HCT116 (cell line): Measurements from ENCODE around the gene RXFP3. TPM values are rescaled to one million over a fixed set of nuclear protein-coding genes. Genes with fewer than 3 reads are reported as not detected.

Source experiments
- ATAC-seq: fragments of 200-7000 bp; cut with Tn5 transposase; 2 replicates; pipeline ENCODE4 v1.9.1; 2020; ENCODE audit warnings: mild to moderate bottlenecking, moderate library complexity
- BruUV-seq: library from RNA; stranded (reverse); fragments of 400-500 nt; replicated peaks from 2 replicates; lab custom pipeline; 2021; lab: Mats Ljungman, UMichigan
- CTCF ChIA-PET: fragments of 300-600 bp; sonication (Branson Sonifier 250); formaldehyde crosslinking; loops from one replicate; lab custom pipeline; 2021; ENCODE audit warnings: antibody characterized with exemption; lab: Charles Lee
- POLR2A ChIA-PET: fragments of 300-600, 350-600 bp; sonication (Branson Sonifier 250); formaldehyde crosslinking; loops from one replicate; lab custom pipeline; 2021; ENCODE audit warnings: antibody characterized with exemption; lab: Charles Lee
- RAD21 ChIA-PET, 2 experiments: fragments of 300-600 bp; sonication (Branson Sonifier 250); formaldehyde crosslinking; loops; one replicate each; lab custom pipeline; 2023; ENCODE audit warnings: low total read pairs in 2 of 2; ENCODE audit not compliant: uncharacterized antibody in 2 of 2, unreplicated experiment in 2 of 2, low non-redundant PET in 1 of 2; lab: Charles Lee
- DNase-seq: peaks from one replicate; pipeline ENCODE4 v3.0.0-alpha.2; 2010; ENCODE audit warnings: low read depth, low spot score
- H2AFZ ChIP-seq: fragments of 200-600 bp; shearing (Covaris generic), sonication (generic); 2 replicates; pipeline ENCODE4 v1.6.1; 2017; ENCODE audit warnings: low read depth, mixed run types, mixed read lengths, antibody characterized with exemption, low read length; ENCODE audit not compliant: poor library complexity, severe bottlenecking
- H3K27ac ChIP-seq: 2 replicates; pipeline ENCODE4 v1.5.1; 2012; ENCODE audit warnings: low read depth, low read length
- H3K27me3 ChIP-seq: fragments of 200-600 bp; sonication (generic); 2 replicates; pipeline ENCODE4 v1.6.1; 2016; ENCODE audit warnings: mixed run types, low read length, mixed read lengths; ENCODE audit not compliant: insufficient read depth
- H3K36me3 ChIP-seq, 2 experiments: fragments of 200-500 bp in 1 of 2; fragments of 200-600 bp in 1 of 2; sonication (Bioruptor generic) in 1 of 2; sonication (generic) in 1 of 2; 2 replicates each; pipeline versions ENCODE4 v1.5.1 to v1.6.1; 2014 to 2016; ENCODE audit warnings: low read length in 2 of 2, inconsistent platforms in 1 of 2, mixed read lengths in 1 of 2, mixed run types in 1 of 2; ENCODE audit not compliant: insufficient read depth in 2 of 2, control insufficient read depth in 1 of 2
- H3K4me1 ChIP-seq, 2 experiments: fragments of 200-600 bp in 1 of 2; sonication (generic) in 1 of 2; 2 replicates each; pipeline versions ENCODE4 v1.5.1 to v1.6.1; 2012 to 2017; ENCODE audit warnings: low read length in 2 of 2, inconsistent platforms in 1 of 2, mild to moderate bottlenecking in 1 of 2, mixed read lengths in 1 of 2, mixed run types in 1 of 2, moderate library complexity in 1 of 2; ENCODE audit not compliant: insufficient read depth in 2 of 2, control insufficient read depth in 1 of 2
- H3K4me2 ChIP-seq: fragments of 200-600 bp; sonication (generic); 2 replicates; pipeline ENCODE4 v1.6.1; 2017; ENCODE audit warnings: mixed run types, low read length, mixed read lengths
- H3K4me3 ChIP-seq, 2 experiments: fragments of 200-600 bp in 1 of 2; sonication (generic) in 1 of 2; replicated peaks in 1 of 2; 2 replicates each; pipeline ENCODE4 v1.5.1; 2011 to 2016; ENCODE audit warnings: low read length in 2 of 2, control low read depth in 1 of 2, low read depth in 1 of 2, mild to moderate bottlenecking in 1 of 2, mixed read lengths in 1 of 2, mixed run types in 1 of 2
- H3K79me2 ChIP-seq: fragments of 200-600 bp; sonication (generic); 2 replicates; pipeline ENCODE4 v1.6.1; 2017; ENCODE audit warnings: mild to moderate bottlenecking, mixed run types, low read length, moderate library complexity, mixed read lengths; ENCODE audit not compliant: insufficient read depth
- H3K9ac ChIP-seq: fragments of 200-600 bp; sonication (generic); 2 replicates; pipeline ENCODE4 v1.6.1; 2016; ENCODE audit warnings: low read length, mixed read lengths
- H3K9me2 ChIP-seq: fragments of 200-600 bp; sonication (generic), shearing (Covaris generic); 2 replicates; pipeline ENCODE4 v1.6.1; 2017; ENCODE audit warnings: mixed run types, mild to moderate bottlenecking, moderate library complexity; ENCODE audit not compliant: insufficient read depth
- H3K9me3 ChIP-seq, 2 experiments: fragments of 200-500 bp in 1 of 2; fragments of 200-600 bp in 1 of 2; sonication (Bioruptor generic) in 1 of 2; sonication (generic) in 1 of 2; 2 replicates each; pipeline ENCODE4 v1.6.1; 2014 to 2017; ENCODE audit warnings: low read length in 2 of 2, mixed read lengths in 2 of 2, inconsistent platforms in 1 of 2, low read depth in 1 of 2, mild to moderate bottlenecking in 1 of 2, mixed run types in 1 of 2, moderate library complexity in 1 of 2; ENCODE audit not compliant: control insufficient read depth in 1 of 2, insufficient read depth in 1 of 2
- H4K20me1 ChIP-seq: fragments of 200-600 bp; sonication (generic), shearing (Covaris generic); 2 replicates; pipeline ENCODE4 v1.6.1; 2017; ENCODE audit warnings: mixed run types, mild to moderate bottlenecking, moderate library complexity; ENCODE audit not compliant: insufficient read depth
- CBX3 ChIP-seq: IDR thresholded peaks from 2 replicates; pipeline ENCODE4 v1.6.1; 2012; ENCODE audit warnings: low read depth
- CEBPB ChIP-seq: IDR thresholded peaks from 2 replicates; pipeline ENCODE4 v1.6.1; 2012; ENCODE audit warnings: low read depth
- EGR1 ChIP-seq: IDR thresholded peaks from 2 replicates; pipeline ENCODE4 v1.6.1; 2012; ENCODE audit warnings: low read depth
- ELF1 ChIP-seq: IDR thresholded peaks from 2 replicates; pipeline ENCODE4 v1.6.1; 2012; ENCODE audit warnings: low read depth, borderline replicate concordance
- EZH2phosphoT487 ChIP-seq: fragments of 200-600 bp; IDR thresholded peaks from 2 replicates; pipeline ENCODE4 v1.6.1; 2018; ENCODE audit warnings: antibody characterized with exemption, borderline replicate concordance
- FOSL1 ChIP-seq: IDR thresholded peaks from 2 replicates; pipeline ENCODE4 v1.6.1; 2012; ENCODE audit warnings: low read depth
- JUND ChIP-seq: IDR thresholded peaks from 2 replicates; pipeline ENCODE4 v1.6.1; 2012
- POLR2A ChIP-seq: IDR thresholded peaks from 2 replicates; pipeline ENCODE4 v1.7.0; 2011; ENCODE audit warnings: borderline replicate concordance; ENCODE audit not compliant: insufficient read depth, insufficient read length; ENCODE audit errors: extremely low read depth
- POLR2AphosphoS5 ChIP-seq: IDR thresholded peaks from 2 replicates; pipeline ENCODE4 v1.6.1; 2011; ENCODE audit warnings: mild to moderate bottlenecking, low read depth, low read length, moderate library complexity
- RAD21 ChIP-seq: IDR thresholded peaks from 2 replicates; pipeline ENCODE4 v1.6.1; 2012; ENCODE audit warnings: low read depth, mild to moderate bottlenecking
- SIN3A ChIP-seq: IDR thresholded peaks from 2 replicates; pipeline ENCODE4 v1.6.1; 2012; ENCODE audit warnings: low read depth
- SP1 ChIP-seq: IDR thresholded peaks from 2 replicates; pipeline ENCODE4 v1.6.1; 2012; ENCODE audit warnings: low read depth
- SRF ChIP-seq: IDR thresholded peaks from 2 replicates; pipeline ENCODE4 v1.6.1; 2012; ENCODE audit warnings: low read depth
- TCF7L2 ChIP-seq: IDR thresholded peaks from 2 replicates; pipeline ENCODE4 v1.7.0; 2011; ENCODE audit warnings: borderline replicate concordance, inconsistent platforms; ENCODE audit not compliant: insufficient read depth, insufficient read length; ENCODE audit errors: extremely low read depth
- YY1 ChIP-seq: IDR thresholded peaks from 2 replicates; pipeline ENCODE4 v1.6.1; 2011; ENCODE audit warnings: low read length, low read depth, moderate library complexity, mild to moderate bottlenecking; ENCODE audit not compliant: insufficient replicate concordance; ENCODE audit errors: extremely low read depth
- ZFX ChIP-seq: fragments of 450-650 bp; IDR thresholded peaks from 2 replicates; pipeline ENCODE4 v1.6.1; 2017
- ZNF274 ChIP-seq: fragments of 200-500 bp; sonication (Bioruptor generic); IDR thresholded peaks from 2 replicates; pipeline ENCODE4 v1.6.1; 2014; ENCODE audit warnings: mild to moderate bottlenecking, low read depth, low read length, inconsistent platforms
- intact Hi-C: fragments of 100-400 bp; cut with micrococcal nuclease; formaldehyde crosslinking; loops from 2 replicates; pipeline ENCODE4 v1.10.0; 2022
- total RNA-seq: library from RNA; stranded (reverse); gene quantifications from one replicate; pipeline ENCODE4 v1.2.1, GENCODE V29; 2021; ENCODE audit not compliant: unreplicated experiment
- TF ChIP-seq, protein P1 (sequence below): IDR thresholded peaks from 2 replicates; pipeline ENCODE4 v1.6.1; 2012; ENCODE audit warnings: low read depth
- TF ChIP-seq, protein P2 (sequence below): IDR thresholded peaks from 2 replicates; pipeline ENCODE4 v1.6.1; 2012
- TF ChIP-seq, protein P3 (sequence below): IDR thresholded peaks from 2 replicates; pipeline ENCODE4 v1.6.1; 2012

Gene RXFP3
- total RNA-seq, 1 experiment from 2014 or later, result not detected

DNA sequence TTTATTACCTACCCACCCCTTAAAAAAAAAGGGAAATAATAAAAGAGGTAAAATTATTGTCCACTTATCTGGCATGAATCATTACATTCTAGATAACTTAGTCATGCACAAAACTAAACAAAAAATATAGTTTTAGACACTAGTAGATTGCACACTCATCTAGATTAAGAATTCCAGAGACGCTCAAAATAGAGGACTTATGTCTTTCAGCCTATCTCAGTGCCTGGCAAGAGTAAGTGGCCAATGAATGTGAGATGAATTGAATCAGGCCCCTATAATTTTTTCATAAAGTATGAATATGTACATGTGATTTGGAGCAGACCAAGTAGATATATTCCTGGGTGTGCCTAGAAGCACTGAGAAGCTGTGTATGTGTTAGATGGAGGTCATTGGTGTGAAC, 2.0 kb upstream of the RXFP3 start:
- ChIA-PET CTCF (interaction anchor here (1.2 to 2.9 kb wide), 6 partner anchors 8 to 499 kb away, joined by 3 to 30 read pairs (median 7); no protein-coding TSS in a partner anchor), RAD21 (no interaction called here), POLR2A (interaction anchor here (1.2 kb wide), 1 partner anchor 345 kb away, joined by 3 read pairs; no protein-coding TSS in a partner anchor)
- no peak overlapping the region for H3K4me3 ChIP-seq
- H3K4me2 ChIP-seq, result no peak overlapping the region
- ATAC-seq (no peak), DNase-seq (no peak)
- H2AFZ ChIP-seq, result no peak overlapping the region
- no TSS peak for BruUV-seq
- TF ChIP-seq ELF1 (no peak), YY1 (no peak), ZNF274 (no peak), CEBPB (no peak), SIN3A (no peak), EZH2phosphoT487 (no peak), EGR1 (no peak), ZFX (no peak), JUND (no peak), FOSL1 (no peak), CBX3 (no peak), SP1 (no peak), SRF (no peak), RAD21 (no peak), POLR2A (no peak), TCF7L2 (no peak), POLR2AphosphoS5 (no peak)
- TF ChIP-seq, protein P1, sequence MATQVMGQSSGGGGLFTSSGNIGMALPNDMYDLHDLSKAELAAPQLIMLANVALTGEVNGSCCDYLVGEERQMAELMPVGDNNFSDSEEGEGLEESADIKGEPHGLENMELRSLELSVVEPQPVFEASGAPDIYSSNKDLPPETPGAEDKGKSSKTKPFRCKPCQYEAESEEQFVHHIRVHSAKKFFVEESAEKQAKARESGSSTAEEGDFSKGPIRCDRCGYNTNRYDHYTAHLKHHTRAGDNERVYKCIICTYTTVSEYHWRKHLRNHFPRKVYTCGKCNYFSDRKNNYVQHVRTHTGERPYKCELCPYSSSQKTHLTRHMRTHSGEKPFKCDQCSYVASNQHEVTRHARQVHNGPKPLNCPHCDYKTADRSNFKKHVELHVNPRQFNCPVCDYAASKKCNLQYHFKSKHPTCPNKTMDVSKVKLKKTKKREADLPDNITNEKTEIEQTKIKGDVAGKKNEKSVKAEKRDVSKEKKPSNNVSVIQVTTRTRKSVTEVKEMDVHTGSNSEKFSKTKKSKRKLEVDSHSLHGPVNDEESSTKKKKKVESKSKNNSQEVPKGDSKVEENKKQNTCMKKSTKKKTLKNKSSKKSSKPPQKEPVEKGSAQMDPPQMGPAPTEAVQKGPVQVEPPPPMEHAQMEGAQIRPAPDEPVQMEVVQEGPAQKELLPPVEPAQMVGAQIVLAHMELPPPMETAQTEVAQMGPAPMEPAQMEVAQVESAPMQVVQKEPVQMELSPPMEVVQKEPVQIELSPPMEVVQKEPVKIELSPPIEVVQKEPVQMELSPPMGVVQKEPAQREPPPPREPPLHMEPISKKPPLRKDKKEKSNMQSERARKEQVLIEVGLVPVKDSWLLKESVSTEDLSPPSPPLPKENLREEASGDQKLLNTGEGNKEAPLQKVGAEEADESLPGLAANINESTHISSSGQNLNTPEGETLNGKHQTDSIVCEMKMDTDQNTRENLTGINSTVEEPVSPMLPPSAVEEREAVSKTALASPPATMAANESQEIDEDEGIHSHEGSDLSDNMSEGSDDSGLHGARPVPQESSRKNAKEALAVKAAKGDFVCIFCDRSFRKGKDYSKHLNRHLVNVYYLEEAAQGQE, result no peak
- TF ChIP-seq, protein P2, sequence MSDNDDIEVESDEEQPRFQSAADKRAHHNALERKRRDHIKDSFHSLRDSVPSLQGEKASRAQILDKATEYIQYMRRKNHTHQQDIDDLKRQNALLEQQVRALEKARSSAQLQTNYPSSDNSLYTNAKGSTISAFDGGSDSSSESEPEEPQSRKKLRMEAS, result no peak
- TF ChIP-seq, protein P3, sequence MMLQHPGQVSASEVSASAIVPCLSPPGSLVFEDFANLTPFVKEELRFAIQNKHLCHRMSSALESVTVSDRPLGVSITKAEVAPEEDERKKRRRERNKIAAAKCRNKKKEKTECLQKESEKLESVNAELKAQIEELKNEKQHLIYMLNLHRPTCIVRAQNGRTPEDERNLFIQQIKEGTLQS, result no peak
- no peaks in the 10 kb centered on the region for H3K9me2 ChIP-seq
- no peaks in the 10 kb centered on the region for H4K20me1 ChIP-seq
- no peaks in the 10 kb centered on the region for H3K79me2 ChIP-seq
- no peaks in the 10 kb centered on the region for H3K36me3 ChIP-seq
- no peak overlapping the region for H3K9ac ChIP-seq
- peaks cover 31% of the 10 kb centered on the region for H3K27me3 ChIP-seq
- H3K9me3 ChIP-seq, result no peaks in the 10 kb centered on the region
- intact Hi-C loops, result loop anchor here (1.0 kb wide), 2 partner anchors 464 to 498 kb away; no protein-coding TSS in a partner anchor
- no peak overlapping the region for H3K27ac ChIP-seq
- H3K4me1 ChIP-seq, result no peaks in the 10 kb centered on the region
